ENCODE measurements around the gene ANKHD1.

ANKHD1 gene

DNA sequence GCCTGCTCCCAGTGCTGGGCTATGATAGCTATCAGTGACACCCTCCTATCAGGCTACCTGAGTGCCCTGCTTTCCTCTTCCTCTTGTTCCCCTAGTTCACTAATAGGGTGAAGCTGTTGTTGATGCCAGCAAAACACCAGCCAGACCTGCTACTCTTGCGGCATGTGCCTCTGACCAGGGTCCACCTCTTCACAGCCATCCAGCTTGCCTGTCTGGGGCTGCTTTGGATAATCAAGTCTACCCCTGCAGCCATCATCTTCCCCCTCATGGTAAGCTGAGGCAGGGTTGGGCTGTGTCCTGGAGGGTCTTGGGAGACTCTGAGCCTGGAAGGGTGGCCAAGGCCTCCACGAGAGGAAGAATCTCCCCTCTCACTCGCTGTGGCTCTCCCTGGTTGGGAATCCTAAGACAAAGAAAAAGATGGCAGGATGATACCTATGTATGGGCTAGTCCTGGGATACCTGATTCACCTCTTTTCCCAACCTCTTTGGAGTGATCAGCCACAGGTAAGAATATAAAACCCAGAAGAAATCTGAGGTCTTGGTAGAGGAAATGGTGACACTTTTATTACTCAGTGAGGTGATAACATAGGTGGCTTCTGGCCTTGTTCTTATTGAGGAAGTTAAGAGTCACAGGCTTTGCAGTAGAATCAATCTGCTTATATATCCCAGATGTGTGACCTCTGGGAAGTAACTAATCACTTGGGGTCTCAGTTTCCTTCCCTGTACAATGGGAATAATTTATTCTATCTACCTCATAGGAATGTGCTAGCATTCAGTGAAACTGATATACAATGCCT is 30.1 kb upstream of the ANKHD1 start:
- no peak for DNase-seq (ENCODE audit: low spot score)

- DNase-seq (ENCODE audit: low spot score) = peak; percentile 54
Observed at GRCh38 chr5:140372971-140373487, 28.6 kb upstream of the ANKHD1 start.

- no peak for DNase-seq (ENCODE audit: low spot score)
Observed at GRCh38 chr5:140381351-140381750, 20.3 kb upstream of the ANKHD1 start.

DNA sequence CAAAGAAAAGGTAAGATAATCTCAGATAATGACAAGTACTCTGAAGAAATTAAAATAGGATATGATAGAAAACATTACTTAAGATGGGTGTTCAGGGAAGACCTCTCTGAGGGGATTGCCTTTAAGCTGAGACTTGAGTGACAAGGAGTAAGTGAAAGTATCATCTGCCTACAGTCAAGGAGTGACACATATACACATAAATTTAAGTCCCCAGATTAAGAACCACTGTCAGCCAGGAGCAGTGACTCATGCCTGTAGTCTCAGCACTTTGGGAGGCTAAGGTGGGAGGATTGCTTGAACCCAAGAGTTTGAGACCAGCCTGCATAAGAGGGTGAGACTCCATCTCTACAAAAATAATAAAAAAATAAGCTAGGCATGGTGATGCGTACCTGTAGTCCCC is 19.7 kb upstream of the ANKHD1 start:
- no peak for DNase-seq (ENCODE audit: low spot score)

DNA sequence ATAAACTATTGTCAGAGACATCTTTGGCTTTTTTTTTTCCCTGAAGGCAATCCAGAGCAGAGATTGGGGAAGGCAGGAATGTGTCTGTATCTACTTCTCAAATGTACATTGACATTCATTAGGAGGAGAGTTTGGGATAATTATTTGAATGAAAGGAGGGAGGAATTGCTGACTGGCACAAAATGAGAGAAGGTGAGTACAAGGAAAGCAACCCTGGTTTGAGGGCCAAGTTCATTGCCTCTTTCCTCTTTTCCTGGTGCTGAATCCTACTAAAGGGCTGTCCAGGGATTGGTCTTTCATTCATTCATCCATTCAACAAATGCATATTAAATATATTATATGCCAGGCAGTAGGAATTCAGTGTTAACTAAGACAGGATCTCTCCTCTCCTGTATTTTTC is 18.8 kb upstream of the ANKHD1 start:
- no peak for DNase-seq (ENCODE audit: low spot score)

DNA sequence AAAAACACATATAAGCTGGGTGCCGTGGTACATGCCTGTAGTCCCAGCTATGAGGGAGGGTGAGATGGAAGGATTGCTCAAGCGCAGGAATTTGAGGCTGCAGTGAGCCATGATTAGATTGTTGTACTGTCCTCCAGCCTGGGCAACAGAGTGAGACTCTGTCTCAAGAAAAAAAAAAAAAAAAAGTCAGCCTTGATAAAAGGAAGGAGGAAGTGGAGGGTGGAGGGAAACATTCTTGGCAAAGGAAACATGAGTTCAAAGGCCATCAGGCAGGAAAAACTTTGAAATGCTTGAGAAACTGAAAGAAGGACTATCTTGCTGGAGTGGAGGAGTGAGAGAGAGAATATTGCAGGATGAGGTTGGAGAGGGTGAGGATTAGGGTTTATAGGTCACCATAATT is 18.3 kb upstream of the ANKHD1 start:
- DNase-seq (ENCODE audit: low spot score) = no peak

DNA sequence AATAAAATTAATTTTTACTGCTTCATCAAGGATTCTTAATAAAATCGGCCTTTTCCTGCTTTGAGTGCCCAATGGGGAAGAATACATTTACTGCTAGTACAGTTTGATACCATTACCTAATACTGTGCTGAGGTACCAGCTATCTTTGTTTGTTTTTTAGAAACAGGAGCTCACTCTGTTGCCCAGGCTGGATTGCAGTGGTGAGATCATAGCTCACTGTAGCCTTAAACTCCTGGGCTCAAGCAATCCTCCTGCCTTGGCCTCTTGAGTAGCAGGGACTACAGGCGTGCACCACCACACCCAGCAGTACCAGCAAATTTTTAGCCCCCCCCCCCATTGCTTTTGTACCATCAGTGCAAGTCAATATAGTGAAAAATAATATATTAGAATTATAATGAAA is 13.6 kb upstream of the ANKHD1 start:
- DNase-seq (ENCODE audit: low spot score) = no peak

DNA sequence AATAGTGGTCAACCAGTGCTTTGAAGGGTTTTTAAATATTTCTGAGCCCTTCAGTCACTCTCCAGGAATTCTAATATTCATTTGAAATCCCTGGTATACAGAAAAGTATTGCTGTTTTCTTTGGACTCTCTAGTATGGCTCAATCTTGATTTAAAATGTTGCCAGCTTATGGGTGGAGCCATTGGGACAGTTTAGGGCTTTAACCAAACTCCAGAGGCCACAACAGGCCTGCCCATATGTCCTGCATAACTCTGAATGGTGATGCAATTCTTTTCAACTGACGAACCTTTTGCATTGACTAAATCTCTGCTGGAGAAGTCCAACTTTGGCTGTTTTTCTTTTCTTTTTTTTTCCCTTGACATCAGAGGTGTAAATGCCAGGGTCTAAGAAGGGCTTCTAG is 10.3 kb upstream of the ANKHD1 start:
- no peak for DNase-seq (ENCODE audit: low spot score)

DNA sequence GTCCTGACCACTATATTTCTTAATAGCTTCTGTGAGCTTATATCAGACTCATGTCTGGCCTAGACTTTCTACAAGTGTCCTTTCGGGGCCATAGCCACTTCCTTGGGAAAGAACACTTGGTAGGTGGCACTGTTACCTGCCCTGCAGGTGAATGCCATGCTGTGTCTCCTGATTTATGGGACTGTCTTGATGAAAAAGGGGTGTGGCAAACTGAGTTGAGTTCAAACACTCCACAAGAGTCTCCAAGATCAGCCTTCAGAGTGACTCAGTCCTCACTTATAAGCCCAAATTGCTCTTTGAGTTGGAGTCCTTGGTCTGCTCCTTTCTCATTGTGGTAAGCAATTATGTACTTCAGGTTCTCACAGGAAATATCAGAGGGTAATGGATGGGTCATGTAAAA is 9.9 kb upstream of the ANKHD1 start:
- no peak for DNase-seq (ENCODE audit: low spot score)

GRCh38 chr5:140393738-140394137 is 7.9 kb upstream of the ANKHD1 start:
- no peak for DNase-seq (ENCODE audit: low spot score)

DNA sequence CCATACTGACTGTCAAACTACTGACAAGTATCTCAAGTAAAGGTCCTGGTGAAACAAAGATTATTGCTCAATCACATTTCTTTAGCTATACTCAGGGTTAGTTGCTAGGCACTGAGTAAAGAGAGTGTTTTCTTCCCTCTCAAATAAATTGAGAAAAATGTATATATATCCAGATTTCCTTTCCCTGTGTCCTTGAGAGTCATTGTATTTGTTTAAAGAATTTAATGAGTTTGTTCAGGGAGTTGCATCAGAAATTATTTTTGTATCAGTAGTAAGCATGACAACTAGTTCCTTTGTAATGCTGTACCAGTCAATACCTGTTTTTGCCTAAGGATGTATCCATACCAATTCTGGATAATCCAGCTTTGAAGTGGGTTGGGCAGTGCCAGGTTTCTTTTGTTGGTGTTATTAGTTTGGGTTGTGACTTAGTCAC is 3.2 kb upstream of the ANKHD1 start:
- no peak for DNase-seq (ENCODE audit: low spot score)

DNA sequence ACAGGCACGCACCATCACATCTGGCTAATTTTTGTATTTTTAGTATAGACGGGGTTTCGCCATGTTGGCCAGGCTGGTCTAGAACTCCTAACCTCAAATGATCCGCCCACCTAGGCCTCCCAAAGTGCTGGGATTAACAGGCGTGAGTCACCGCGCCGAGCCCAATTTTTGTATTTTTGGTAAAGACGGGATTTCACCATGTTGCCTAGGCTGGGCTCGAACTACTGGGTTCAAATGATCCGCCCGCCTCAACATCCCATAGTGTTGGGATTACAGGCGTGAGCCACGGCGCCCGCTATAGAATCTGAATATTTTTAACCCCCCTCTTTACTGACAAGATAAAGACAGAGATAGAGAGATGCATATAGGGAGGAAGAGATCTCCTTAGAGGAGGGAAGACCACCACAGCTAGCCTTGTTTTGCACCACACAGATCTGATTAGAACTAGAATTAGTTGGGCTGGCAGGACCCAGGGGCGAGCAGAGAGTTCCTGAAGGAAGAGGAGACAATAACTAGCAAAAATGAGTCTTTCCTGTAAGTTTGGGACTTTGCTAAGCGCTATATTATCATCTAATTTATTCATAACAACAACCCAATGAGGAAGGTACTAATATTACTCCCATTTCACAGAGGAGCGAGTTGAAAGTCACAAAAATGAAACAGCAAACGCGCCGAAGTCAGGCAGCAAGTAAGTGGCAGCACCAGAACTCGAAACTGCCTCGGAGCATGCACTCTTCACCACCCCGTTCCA is 1.5 kb upstream of the ANKHD1 start:
- no peak for DNase-seq (ENCODE audit: low spot score)

DNA sequence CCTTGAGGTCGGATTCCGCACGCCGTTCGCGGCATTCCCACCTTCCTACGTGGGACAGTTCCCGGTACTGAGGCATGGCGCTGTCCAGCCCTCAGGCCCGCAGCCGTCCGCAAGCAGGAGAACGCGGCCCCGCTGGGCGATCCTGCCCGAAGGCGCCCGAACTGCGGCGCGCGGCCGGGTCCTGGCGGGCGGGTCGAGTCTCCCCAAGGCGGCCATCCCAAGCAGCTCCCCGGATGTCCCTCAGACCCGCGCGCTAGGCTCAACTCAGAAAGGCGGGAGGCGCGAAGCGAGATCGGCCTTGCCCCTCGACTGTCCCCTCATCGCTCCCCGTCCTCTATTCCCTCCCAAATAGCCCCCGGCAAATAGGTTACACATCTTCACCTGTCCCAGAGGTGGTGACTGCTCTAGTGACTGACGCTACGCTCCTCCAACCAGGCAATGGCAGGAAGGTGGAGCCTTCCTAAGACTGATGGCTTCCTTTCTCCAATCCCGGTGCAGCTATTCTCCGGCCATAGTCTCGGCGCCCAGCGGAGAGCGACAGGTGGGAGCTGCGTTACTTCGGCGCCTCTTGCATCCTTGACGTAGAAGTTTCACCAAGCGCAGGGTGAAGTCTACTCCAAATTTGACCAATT is 787 bp upstream of the ANKHD1 start:
- DNase-seq (ENCODE audit: low spot score) = peak; percentile 98

DNA sequence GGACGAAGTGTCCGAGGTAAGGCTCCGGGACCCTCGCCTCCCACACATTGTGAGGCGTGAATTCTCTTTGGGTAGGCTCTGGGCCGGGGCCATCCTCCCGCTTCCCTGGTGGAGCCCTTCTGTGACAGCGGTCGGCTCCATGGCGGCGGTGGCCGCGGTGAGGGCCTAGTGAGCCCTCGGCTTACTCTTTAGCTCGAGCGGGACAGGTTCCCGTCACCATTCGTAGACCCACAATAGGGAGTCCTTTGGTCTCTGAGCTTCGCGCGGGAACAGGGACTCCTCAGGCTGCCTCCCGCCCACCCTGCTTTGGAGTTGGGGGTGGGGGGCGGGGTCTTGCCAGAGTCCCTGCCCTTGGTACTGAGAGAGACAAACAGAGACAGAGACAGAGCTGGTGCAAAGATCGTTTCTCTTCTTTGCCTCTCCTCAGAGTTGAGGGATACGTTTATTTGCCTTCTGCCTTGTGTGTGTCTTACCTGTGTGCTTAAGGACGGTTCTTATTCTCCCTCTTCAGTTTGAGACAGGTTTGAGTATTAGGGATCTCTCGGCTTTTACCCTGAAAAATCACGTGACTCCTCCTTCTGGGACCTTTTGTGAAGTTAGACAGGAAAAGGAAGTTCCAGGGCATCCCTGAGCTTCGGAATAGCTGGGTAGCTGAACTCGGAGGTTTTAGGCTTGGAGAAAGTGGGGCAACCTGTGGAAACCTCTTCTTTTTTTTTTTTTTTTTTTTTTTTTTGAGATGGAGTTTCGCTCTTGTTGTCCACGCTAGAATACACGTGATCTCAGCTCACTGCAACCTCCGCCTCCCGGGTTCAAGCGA is 833 bp downstream of the ANKHD1 start:
- peak; percentile 19 for DNase-seq (ENCODE audit: low spot score)

GRCh38 chr5:140403613-140404012 is 2.0 kb downstream of the ANKHD1 start:
- no peak for DNase-seq (ENCODE audit: low spot score)

DNA sequence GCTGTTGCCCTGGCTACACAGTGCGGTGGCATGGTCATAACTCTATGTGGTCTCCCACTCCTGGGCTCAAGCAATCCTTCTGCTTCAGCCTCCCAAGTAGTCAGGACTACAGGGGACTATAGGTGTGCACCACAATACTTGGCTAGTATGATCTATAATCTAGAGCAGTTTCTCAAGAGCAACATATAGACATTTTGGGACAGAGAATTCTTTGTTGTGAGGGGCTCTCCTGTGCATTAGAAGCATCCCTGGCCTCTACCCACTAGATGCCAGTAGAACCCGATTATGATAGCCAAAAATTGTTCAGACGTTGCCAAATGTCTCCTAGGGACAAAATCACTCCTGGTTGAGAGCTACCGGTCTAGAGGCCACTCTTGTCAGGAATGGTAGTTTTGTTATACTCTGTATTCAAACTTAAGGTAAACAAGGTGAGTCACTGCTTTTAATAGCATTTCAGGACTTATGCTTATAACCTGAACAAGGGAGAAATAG is 7.2 kb downstream of the ANKHD1 start:
- no peak for DNase-seq (ENCODE audit: low spot score)

DNA sequence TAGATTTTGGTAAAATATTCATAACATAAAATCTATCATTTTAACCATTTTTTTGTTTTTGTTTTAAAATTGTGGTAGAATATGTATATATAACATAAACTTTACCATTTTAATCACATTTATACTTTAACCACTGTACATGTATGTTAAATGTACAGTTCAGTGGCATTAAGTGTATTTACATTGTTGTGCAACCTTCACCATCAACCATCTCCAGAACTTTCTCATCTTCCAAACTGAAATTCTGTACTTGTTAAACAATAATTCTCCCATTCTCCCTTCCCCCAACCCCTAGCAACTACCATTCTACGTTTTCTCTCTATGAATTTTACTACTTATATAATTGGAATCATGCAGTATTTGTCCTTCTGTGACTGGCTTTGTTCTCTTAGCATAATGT is 11.6 kb downstream of the ANKHD1 start:
- DNase-seq (ENCODE audit: low spot score) = no peak

DNA sequence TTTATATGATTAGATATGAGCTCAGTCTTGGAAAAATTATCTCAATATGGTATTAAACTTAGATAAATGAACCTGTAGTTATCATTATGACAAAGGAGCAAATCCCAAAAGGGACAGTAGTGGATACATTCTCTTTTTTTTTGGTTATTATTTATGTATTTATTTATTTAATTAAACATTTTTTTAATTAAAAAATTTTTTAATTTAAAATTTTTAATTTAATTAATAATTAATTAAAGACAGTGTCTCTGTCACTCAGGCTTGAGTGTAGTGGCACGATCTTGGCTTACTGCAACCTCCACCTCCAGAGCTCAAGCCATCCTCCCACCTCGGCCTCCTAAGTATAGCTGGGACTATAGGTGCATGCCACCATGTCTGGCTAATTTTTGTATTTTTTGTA is 15.6 kb downstream of the ANKHD1 start:
- no peak for DNase-seq (ENCODE audit: low spot score)

DNA sequence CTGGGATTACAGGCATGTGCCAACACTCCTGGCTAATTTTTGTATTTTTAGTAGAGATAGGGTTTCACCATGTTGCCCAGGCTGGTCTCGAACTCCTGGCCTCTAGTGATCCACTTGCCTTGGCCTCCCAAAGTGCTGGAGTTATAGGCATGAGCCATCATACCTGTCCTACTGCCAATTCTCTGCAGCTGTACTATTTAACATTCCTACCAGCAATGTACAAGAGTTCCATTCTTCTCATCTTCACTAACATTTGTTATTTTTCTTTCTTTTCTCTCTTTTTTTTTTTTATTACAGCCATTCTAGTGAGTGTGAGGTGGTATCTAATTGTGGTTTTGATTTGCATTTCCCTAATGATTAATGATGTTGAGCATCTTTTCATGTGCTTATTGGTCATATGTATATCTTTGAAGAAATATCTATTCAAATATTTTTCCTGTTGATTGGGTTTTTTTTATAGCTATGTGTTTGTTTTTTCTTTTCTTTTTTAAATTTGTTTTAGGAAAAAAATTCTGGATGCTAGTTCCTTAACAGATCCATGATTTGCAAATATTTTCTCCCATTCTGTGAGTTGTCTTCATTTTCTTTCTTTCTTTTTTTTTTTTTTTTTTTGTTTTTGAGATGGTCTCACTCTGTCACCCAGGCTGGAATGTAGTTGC is 17.4 kb downstream of the ANKHD1 start:
- no peak for DNase-seq (ENCODE audit: low spot score)

DNA sequence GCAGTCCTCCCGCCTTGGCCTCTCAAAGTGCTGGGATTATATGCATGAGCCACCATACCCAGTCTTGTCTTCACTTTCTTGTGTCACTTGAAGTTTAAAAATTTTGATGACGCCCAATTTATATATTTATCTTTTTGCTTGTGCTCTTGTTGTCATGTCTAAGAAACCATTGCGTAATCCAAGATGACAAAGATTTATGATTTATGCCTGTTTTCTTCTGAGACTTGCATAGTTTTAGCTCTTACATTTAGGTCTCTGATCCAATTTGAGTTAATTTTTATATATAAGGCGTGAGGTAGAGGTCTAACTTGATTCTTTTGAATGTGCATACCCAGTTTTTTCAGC is 18.6 kb downstream of the ANKHD1 start:
- DNase-seq (ENCODE audit: low spot score) = no peak

DNA sequence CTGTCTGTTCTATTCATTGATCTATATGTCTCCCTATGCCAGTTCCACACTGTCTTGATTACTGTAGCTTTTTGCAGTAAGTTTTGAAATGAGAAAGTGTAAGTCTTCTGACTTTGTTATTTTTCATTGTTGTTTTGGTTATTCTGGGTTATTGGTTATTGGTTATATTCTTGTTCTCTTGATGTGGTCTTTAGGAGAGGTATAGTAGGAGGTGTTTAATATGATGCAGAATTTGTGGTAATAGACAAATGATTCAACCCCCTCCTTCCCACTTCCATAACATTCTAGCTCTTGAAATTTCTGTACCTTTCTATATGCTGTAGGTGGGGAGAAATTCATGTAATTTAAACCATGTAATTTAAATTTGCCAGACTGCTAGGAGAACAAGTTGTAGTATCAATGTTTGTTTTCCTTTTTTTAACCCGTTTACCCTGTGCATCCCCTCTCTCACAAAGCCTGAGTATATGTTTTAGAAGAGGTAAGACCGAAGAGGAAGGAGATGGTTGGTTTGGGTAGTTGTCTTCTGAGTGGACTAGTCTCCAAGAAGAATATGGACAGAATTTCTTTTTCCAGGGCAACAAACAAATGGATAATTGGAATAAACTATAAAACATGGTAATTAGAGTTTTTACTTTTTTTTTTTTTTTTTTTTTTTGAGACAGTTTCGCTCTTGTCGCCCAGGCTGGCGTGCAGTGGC is 19.2 kb downstream of the ANKHD1 start:
- no peak for DNase-seq (ENCODE audit: low spot score)
